GM12878 (cell line): Measurements from ENCODE around the gene BBOX1.

ENCODE experiments used
- BCL11A ChIP-seq: IDR thresholded peaks from 2 replicates; pipeline ENCODE4 v1.6.1; 2011; ENCODE audit warnings: low read depth, low read length
- NFYA ChIP-seq: IDR thresholded peaks from 2 replicates; pipeline ENCODE4 v1.6.1; 2011; ENCODE audit warnings: low read depth, mild to moderate bottlenecking, low read length, improper control_type of control experiment, borderline replicate concordance
- RAD21 ChIP-seq: IDR thresholded peaks from 2 replicates; pipeline ENCODE4 v1.6.1; 2011; ENCODE audit warnings: mild to moderate bottlenecking, low read depth, low read length, moderate library complexity; ENCODE audit not compliant: insufficient read depth
- TF ChIP-seq, protein P1 (sequence below): fragments of 450-650 bp; IDR thresholded peaks from 2 replicates; pipeline ENCODE4 v1.6.1; 2018; ENCODE audit warnings: borderline replicate concordance, mild to moderate bottlenecking; ENCODE audit not compliant: partially characterized antibody
- TF ChIP-seq, protein P2 (sequence below): fragments of 450-650 bp; IDR thresholded peaks from 2 replicates; pipeline ENCODE4 v1.6.1; 2017; ENCODE audit warnings: mild to moderate bottlenecking

DNA sequence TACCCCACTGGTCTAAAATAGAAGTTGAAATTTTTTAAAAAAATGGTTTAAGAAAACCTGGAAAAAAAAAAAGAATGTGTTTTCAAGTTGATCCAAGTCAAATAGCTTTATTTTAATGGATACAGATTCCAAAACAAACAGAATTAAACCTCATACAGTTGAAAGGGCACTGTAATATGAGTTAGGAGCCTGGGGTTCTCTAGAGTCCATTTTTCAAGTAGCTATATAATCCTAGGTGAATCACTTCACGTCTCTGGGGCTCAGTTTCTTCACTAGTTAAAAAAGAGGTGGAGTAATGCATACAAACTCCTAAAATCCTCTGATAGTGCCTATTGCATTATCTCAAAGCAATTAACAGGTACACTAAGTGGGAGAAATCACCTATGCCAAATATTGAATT lies 132.9 kb downstream of the BBOX1 start:
- TF ChIP-seq RAD21 (no peak), NFYA (no peak), BCL11A (no peak)
- TF ChIP-seq, protein P1, sequence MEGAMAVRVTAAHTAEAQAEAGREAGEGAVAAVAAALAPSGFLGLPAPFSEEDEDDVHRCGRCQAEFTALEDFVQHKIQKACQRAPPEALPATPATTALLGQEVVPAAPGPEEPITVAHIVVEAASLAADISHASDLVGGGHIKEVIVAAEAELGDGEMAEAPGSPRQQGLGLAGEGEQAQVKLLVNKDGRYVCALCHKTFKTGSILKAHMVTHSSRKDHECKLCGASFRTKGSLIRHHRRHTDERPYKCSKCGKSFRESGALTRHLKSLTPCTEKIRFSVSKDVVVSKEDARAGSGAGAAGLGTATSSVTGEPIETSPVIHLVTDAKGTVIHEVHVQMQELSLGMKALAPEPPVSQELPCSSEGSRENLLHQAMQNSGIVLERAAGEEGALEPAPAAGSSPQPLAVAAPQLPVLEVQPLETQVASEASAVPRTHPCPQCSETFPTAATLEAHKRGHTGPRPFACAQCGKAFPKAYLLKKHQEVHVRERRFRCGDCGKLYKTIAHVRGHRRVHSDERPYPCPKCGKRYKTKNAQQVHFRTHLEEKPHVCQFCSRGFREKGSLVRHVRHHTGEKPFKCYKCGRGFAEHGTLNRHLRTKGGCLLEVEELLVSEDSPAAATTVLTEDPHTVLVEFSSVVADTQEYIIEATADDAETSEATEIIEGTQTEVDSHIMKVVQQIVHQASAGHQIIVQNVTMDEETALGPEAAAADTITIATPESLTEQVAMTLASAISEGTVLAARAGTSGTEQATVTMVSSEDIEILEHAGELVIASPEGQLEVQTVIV = no peak
- TF ChIP-seq, protein P2, sequence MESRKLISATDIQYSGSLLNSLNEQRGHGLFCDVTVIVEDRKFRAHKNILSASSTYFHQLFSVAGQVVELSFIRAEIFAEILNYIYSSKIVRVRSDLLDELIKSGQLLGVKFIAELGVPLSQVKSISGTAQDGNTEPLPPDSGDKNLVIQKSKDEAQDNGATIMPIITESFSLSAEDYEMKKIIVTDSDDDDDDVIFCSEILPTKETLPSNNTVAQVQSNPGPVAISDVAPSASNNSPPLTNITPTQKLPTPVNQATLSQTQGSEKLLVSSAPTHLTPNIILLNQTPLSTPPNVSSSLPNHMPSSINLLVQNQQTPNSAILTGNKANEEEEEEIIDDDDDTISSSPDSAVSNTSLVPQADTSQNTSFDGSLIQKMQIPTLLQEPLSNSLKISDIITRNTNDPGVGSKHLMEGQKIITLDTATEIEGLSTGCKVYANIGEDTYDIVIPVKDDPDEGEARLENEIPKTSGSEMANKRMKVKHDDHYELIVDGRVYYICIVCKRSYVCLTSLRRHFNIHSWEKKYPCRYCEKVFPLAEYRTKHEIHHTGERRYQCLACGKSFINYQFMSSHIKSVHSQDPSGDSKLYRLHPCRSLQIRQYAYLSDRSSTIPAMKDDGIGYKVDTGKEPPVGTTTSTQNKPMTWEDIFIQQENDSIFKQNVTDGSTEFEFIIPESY = no peak
